AG04450 (cell line): ENCODE measurements around the gene PLAAT2. TPM values are rescaled to one million over a fixed set of nuclear protein-coding genes. Genes with fewer than 3 reads are reported as not detected.

Experiments
- CTCF ChIA-PET: fragments of 300-600, 350-600 bp; formaldehyde crosslinking; extraction: SDS; loops from one replicate; lab custom pipeline; 2022; ENCODE audit warnings: antibody characterized with exemption, inconsistent platforms; lab: Charles Lee
- POLR2A ChIA-PET: fragments of 350-600 bp; formaldehyde crosslinking; extraction: SDS; loops from one replicate; lab custom pipeline; 2021; ENCODE audit warnings: antibody characterized with exemption, inconsistent platforms; lab: Yijun Ruan, JAX
- DNase-seq: peaks from one replicate; pipeline ENCODE4 v3.0.0-alpha.2; 2011; ENCODE audit warnings: low read depth, low spot score
- H3K27ac ChIP-seq: one replicate; pipeline ENCODE4 v1.5.1; 2012; ENCODE audit warnings: low read depth, low read length, control low read depth
- H3K27me3 ChIP-seq: one replicate; pipeline ENCODE4 v1.6.0; 2012; ENCODE audit warnings: low read length; ENCODE audit not compliant: control insufficient read depth, insufficient read depth
- H3K4me3 ChIP-seq: 2 replicates; pipeline ENCODE4 v1.5.1; 2011; ENCODE audit warnings: mild to moderate bottlenecking, low read depth, low read length, control low read depth
- H3K9me3 ChIP-seq: 2 replicates; pipeline ENCODE4 v1.5.1; 2012; ENCODE audit warnings: low read length; ENCODE audit not compliant: control insufficient read depth, insufficient read depth
- polyA plus RNA-seq: library from polyadenylated mRNA; depleted of rRNA; stranded (reverse); fragments of >200 nt; gene quantifications from 2 replicates; pipeline ENCODE4 v1.2.3, GENCODE V29; 2011
- TF ChIP-seq, protein P1 (sequence below): IDR thresholded peaks from 2 replicates; pipeline ENCODE4 v1.5.1; 2011; ENCODE audit warnings: low read depth, low read length, control low read depth, inconsistent platforms

The PLAAT2 gene
- polyA plus RNA-seq, 1 experiment, result not detected

DNA sequence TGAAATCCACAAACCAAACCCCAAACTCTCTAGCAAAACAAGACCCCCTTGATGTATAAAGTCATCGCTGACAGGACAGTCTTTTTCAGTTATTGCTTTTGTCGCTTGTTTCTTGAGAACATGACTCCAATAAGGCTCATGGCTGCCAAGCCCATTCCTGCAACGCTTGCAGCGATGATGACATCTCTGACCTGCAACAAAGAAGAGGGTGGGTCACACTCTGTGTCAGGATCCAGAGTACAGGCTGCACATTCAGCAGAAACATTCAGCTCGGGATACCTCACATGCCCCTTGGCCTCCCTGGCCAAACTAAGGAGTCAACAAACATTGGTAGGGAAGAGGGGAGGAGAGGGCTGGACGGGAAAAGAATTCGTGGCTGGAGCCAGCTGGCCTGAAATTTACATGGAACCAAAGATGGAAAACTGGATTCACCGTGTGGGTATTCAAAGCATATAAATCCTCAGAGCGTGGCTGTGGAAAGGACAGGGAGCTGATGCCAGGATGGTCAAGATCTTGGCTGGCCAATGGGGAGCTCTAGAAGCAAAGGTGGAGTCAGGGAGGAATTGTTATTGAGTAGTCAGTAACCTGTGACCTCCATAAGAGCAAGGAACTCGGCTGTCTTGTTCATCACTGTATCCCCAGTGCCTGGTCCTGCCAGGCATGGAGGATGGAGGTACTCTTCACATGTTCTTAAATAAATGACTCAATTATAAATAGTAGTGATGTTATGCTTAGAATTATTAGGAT is 11.8 kb upstream of the PLAAT2 start:
- no peaks in the 10 kb centered on the region for H3K9me3 ChIP-seq
- TF ChIP-seq, protein P1, sequence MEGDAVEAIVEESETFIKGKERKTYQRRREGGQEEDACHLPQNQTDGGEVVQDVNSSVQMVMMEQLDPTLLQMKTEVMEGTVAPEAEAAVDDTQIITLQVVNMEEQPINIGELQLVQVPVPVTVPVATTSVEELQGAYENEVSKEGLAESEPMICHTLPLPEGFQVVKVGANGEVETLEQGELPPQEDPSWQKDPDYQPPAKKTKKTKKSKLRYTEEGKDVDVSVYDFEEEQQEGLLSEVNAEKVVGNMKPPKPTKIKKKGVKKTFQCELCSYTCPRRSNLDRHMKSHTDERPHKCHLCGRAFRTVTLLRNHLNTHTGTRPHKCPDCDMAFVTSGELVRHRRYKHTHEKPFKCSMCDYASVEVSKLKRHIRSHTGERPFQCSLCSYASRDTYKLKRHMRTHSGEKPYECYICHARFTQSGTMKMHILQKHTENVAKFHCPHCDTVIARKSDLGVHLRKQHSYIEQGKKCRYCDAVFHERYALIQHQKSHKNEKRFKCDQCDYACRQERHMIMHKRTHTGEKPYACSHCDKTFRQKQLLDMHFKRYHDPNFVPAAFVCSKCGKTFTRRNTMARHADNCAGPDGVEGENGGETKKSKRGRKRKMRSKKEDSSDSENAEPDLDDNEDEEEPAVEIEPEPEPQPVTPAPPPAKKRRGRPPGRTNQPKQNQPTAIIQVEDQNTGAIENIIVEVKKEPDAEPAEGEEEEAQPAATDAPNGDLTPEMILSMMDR, result no peak
- H3K4me3 ChIP-seq, result peak overlapping the region; percentile 42
- DNase-seq, result no peak
- CTCF ChIA-PET, result interaction anchor here (0.5 to 1.9 kb wide), 4 partner anchors 9 to 57 kb away, joined by 3 to 5 read pairs (median 4); no protein-coding TSS in a partner anchor
- POLR2A ChIA-PET, result interaction anchor here (0.7 kb wide), 1 partner anchor 53 kb away, joined by 4 read pairs; no protein-coding TSS in a partner anchor
- no peaks in the 10 kb centered on the region for H3K27me3 ChIP-seq
- H3K27ac ChIP-seq, result peak overlapping the region; percentile 66

DNA sequence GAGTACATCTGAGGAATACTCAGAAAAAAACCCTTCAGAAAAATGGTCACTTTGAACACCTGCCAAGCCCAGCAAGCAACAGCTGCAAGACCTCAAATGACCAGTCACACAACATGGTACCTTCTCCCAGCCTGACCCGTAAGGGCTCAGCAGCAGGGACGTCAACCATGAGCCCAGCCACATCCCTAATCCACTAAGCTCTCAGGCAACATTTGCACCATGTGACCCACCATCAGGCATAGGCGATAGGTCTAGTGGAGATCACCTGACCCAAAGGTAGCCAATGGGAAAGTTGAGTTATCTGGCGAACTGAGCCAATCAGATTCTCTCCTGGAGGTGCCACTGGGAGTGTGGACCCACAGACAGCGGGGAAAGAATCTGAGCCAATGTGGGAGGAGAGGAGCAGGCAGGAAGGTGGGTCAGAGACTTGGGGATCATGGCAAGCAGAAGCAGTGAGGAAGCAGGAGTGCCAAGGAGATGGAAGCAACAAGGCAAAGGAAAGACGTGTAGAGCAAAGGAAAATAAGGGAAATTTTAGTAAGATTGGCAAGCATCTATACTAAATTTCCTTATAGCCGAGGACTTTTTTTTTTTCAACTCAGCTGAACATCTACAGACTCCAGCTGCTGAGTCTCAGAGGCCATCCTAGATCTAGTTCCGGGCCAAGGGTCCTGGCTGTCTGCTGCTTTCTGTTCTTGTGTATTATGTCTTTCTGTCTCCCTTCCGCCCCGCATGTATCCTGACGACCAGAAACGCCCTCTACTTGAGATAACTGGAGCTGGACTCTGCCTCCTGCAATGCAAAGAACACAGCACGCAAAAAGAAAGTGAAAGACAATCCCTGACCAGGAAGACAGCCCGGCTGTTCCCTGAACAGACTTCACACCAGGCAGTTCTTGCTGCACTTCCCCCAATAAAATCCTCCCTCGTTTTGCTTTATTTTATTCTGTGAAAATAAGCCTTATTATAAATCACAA is 11.0 kb upstream of the PLAAT2 start:
- Histone ChIP-seq H3K27ac (peak overlapping the region; percentile 66), H3K4me3 (peak overlapping the region; percentile 42), H3K27me3 (no peaks in the 10 kb centered on the region), H3K9me3 (no peaks in the 10 kb centered on the region)
- TF ChIP-seq, protein P1, result peak; percentile 44
- CTCF ChIA-PET, result interaction anchor here (0.9 to 1.9 kb wide), 4 partner anchors 9 to 95 kb away, joined by 3 to 5 read pairs (median 4); no protein-coding TSS in a partner anchor
- POLR2A ChIA-PET, result interaction anchor here (0.7 kb wide), 1 partner anchor 54 kb away, joined by 4 read pairs; no protein-coding TSS in a partner anchor
- DNase-seq, result peak; percentile 72

DNA sequence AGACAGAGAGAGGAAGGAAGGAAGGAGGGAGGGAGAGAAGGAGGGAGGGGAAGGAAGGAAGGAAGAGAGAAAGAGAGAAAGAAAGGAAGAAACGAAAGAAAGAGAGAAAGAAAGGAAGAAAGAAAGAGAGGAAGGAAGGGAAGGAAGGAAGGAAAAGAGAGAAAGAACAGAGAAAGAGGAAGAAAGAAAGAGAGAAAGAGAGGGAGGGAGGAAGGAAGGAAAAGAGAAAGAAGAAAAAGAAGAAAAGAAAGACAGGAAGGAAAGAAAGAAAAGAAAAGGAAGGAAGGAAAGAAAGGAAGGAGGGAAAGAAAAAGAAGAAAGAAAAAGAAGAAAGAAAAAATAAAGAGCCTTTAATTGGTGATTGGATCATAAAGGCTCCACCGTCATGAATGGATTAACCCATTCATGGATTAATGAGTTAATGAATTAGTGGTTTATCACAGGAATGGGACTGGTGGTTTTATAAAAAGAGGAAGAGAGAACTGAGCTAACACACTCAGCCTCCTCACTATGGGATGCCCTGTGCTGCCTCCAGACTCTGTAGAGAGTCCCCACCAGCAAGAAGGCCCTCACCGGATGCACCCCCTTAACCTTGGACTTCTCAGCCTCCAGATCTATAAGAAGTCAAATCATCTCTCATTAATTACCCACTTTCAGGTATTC is 9.0 kb upstream of the PLAAT2 start:
- ChIA-PET POLR2A (no interaction called here), CTCF (no interaction called here)
- no peak overlapping the region for H3K4me3 ChIP-seq
- DNase-seq, result no peak
- H3K9me3 ChIP-seq, result no peaks in the 10 kb centered on the region
- no peaks in the 10 kb centered on the region for H3K27me3 ChIP-seq
- TF ChIP-seq, protein P1, result no peak
- H3K27ac ChIP-seq, result no peak overlapping the region

DNA sequence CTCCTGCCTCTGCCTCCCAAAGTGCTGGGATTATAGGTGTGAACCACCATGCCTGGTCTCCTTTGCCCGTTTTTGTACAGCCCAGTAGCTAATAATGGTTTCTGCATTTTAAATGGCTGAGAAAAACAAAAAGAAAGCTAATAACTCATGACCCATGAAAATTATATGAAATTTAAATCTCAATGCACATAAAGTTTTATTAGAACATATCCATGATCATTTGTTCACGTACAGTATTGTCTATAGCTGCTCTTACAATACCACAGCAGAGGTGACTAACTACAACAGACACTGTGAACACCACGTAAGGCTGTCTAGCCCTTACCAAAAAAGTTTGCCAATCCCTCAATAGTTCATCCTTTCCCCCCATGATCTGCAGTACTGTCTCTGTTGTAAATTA is 6.4 kb upstream of the PLAAT2 start:
- Histone ChIP-seq H3K4me3 (no peak overlapping the region), H3K27me3 (no peaks in the 10 kb centered on the region), H3K9me3 (no peaks in the 10 kb centered on the region; the same call in 1 of the 2 replicates), H3K27ac (no peak overlapping the region)
- no peak for DNase-seq
- ChIA-PET CTCF (no interaction called here), POLR2A (no interaction called here)
- TF ChIP-seq, protein P1, result no peak
